ENCODE results near the gene LCN1.

Gene LCN1

DNA sequence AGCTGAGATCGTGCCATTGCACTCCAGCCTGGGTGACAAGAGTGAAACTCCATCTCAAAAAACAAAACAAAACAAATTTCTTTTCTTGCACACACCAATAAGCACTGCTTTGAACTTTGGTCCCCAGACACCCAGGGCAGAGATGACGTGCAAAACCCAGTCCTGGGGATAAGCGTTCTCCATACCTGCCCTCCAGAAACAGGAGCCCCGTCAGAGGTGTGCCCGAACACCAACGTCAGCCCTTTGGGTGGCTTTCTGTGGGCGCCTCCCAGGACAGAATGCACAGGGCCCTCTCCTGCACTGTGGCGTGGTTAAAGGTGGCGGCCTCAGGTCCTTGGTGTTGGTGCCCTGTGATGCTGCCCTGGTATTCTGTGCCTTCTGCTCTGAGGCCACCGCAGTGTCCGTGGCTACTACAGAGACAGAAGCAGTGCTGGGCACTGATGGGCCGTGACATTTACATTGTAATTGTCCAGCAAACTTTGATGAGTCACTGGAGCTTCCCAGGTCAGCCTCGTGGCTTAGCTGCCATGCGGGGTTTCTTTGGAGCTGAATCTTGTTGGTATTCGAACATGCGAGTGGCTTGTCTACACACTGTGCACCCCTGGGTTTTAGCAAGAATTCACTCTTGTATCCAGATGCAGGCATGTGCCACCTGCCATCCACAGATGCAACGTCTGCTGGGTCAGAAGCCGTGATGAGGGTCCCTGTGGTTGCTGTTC is 31.9 kb upstream of the LCN1 start:
- DNase-seq: no peak

DNA sequence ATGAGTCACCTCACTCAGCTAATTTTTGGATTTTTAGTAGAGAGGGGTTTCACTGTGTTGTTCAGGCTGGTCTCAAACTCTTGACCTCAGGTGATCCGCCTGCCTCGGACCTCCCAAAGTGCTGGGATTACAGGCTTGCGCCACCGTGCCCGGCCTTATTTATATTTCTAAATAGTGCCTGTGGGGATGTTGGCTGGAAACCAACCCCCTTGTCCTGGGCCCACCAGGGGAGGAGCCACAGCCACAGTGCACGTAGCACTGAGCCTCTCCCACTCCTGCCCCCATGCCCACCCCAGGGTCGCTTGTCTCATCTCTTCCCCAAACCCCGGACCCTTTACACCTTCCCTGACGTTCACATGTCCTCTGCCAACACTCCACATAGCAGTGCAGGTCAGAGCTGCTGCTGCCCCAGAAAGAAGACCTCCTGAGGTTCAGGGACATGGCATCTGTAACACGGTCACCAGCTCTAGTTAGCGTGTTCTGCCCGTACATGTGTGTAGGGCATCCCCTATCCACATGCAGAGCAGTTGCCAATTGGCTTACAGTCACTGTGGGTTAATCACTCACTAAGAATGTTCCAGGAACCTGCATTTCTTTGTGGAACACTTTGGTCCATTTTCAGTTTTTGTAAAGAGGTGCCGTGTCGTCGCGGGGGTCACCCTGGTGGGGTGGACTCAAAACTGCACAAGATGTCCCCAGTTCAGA is 30.9 kb upstream of the LCN1 start:
- no peak for DNase-seq

DNA sequence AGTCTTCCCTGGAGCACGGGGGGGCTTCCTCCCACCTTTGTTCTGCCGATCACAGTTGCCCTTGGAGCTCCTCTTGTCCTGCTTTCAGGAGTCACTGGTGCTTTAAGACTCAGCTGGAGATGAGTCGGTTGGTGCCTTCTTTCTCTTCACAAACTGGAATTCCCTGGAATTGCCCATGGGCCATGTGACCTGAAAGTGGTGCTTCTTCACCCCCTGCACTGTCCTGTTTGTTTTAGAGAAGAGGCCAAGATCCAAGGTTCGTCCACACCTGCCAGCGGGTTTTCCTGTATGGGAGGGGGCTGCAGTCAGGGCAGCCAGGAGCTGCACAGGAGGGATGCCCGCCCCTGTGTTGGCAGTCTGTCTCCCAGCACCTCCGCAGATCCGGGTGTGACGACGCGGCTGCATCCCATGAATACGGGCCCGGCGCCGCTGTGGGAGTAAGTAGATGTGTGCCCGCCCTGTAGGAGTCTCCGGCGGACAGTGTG is 30.2 kb upstream of the LCN1 start:
- no peak for DNase-seq

DNA sequence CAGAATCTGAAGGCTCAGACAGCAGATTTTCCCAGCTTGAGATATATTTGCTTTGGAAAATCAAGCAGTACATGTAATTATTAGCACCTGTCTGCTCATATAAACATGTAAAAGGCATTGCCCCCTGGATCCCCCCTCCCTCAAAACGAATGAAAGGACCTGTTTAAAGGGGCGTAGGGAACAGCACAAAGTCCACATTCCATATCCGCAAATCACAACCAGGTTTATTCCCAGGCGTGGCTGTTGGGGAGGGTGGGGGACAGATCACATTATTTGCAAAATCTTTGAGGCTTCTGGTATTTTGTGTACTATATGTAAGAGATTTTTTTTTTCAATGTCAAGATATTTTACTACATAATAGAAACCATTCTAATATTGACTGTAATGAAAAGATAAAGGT is 29.5 kb upstream of the LCN1 start:
- DNase-seq: no peak

DNA sequence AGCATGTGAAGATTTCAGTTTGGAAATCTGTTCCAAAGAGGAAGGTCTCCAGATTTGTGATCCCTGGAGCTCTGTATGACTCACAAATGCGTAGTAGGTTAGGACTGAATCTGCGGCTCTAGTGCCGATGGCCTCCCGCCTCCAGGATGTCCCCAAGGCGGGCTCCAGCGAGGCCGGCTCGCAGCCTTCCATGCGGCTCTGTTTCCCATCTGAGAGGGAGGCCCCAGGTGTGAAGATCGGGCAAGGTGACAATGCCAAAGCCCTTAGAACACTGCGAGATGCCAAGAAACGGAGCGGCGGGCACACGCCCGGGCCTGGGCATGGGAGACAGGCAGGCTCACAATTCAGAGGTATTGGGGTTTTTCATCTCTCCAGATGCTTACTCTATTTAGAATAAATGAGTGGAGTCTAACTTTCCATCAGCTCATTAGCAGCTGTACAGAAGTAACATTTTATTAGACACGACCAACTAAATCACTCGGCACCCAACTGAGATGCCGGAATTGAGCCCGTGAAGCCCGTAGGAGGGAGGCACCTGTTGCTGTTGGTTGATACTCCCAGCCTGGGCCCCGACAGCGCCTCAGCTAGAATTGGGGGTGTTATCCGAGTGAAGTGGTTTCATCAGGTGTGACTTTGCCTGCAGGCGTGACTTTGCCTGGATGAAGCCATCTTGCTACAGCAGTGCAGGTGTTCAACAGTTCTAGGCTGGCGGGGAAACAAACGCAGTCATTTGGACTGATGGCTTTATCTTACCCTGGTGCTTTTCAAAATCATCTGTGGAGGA is 28.2 kb upstream of the LCN1 start:
- no peak for DNase-seq

DNA sequence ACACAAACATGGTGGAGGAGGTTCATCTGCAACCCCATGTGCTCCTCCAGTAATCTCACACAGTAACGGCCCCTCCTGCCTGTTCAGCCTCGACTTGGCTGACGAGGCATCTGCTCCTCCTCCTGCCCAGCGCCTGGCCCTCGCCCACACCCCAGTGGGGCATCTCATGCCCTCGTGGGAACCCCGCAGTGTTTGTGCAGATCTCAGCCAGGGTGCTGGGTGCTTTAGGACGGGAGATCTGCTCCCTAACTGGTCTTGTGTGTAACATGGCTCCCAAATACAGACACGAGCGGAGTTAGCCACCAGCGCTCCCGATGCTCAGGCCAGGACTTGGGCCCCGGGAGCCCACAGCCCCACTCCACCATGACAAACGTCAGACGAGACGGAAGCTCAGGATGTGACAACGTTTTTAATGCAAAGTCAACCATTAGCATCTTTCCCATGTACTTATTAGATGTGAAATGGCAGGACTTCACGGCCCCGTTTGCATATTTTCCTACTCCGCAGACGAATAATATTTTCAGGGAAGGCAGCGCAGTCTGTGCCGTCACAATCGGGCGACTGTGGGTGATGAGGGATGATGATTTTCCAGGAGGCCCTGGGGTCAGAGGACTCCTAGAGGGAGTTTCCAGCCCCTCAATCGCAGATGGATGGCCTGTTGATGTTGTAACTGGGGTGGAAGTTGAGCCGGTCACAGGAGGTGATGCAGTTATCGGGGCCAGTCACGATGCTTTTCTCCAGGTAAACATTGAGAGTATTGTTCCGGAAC is 26.3 kb upstream of the LCN1 start:
- DNase-seq: no peak

DNA sequence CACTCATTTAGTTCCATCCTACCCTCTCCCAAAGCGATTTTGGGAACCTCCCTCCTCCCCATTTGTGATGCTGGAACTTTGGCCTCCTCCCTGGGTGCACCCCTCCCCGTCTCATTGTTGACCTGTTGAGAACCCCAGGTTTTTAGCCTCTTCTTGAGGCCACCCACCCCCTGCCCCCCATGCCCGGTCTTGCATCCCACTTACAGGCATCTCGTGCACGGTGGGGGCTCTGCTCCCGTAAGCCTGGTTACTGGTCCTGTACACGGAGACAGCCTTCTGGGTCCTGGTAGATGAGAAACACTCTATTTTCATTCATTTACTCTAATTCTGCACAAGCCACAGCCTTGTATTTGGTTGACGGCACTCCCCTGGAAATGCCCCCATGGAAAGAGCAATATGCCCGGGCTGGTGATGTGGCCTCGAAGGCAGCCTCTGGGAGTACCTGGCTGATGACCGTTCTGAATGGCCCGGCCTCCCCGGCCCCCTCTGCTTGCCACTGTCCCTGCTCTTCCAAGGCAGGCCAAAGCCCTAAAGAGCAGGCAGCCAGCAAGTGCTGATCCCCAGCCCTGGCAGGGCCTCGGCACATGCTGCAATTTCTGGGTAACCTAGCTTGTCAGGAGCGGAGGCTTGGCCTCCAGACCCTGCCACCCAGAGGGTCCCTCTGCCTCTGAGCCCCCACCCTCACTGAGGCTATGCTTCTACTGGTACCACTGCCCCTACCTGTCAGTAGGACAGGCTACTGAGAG is 22.7 kb upstream of the LCN1 start:
- no peak for DNase-seq

DNA sequence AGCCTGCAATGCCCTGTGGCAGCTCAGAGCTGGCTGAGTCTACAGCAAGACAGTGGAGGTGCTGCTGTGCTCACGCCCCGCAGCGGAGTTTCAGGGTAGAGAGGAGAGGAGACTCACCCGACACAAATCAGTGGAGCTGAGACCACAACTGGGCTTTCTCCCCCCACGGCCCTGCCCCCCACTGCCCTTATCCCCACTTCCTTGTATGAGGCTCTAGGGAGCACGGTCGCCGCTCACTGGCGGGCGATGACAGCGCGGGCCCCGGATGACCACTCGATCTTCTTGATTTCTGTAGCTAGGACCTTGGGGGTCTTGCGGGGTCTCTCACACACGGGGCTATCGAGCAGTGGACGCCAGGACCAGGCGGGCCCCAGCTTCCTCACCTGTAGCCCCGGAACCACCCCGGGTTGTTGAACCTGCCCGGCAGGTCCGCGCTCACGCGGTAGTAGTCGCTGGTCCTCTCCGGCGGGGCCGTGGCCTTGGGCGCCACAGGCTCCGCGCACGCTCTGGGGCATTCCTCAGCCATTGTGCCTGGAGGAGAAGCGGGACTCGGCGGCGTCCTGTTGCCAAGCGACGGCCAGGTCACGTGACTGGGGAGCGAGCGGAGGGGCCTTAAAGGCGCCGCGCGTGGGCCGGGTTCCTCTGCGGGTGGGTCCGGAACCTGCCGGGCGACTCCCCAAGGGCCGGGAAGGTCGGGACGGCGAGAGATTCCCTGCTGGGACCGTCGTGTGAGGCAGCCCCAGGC is 21.7 kb upstream of the LCN1 start:
- DNase-seq: peak; percentile 94

DNA sequence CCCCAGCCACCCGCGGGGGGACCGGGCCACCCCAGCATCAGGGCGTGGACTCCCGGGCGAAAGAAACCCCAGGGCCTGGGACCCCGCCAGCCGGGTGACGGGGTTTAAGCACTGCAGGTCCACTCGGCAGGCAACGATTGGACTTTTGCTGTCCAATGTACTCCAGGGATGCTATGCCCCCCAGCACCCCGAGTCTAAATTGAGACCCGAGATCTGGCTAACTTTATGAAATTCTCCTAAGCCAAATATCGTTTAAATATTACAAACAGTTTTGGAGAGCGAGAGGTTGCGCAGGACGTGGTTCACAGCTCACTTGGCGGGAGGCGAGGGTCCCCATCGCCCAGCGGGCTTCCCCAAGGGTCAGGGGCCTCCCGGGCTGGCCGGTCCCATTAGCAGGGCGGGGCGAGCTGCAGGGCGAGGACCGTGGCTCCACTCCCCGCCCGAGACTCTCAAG is 21.1 kb upstream of the LCN1 start:
- DNase-seq: no peak

DNA sequence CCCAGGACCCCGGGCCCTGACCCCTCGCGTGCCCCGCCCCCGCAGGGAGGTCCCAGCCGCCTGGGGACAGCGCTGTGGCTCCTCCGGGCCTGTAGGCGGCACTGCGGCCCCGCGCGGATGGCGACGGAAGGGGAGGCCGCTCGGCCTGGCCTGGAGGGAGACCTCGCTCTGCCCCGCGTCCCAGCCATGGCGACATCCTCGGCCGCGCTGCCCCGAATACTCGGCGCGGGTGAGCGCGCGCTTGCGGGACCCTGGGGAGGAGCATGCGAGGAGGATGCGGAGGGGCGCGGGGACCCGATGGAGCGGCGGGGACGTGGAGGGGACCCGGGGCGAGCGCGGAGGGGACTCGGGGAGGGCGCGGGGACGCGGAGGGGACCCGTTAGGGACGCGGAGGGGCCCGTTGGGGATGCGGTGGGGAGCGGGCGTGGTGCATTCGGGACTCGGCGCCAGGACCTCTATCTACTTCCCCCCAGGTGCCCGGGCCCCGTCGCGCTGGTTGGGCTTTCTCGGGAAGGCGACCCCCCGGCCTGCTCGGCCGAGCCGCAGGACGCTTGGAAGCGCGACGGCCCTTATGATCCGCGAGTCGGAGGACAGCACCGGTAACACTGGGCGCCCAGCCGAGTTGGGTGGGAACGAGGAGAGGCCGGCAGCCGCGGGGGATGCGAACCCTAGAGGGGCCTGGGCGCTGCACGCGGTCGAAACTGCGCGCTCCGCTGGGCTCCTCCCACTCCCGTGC is 20.5 kb upstream of the LCN1 start, which contains the start of gene MRPS2:
MRPS2 (plus strand) TSS at position 158 of the 736 bp plus-strand sequence; CDS start at position 187, 29 bp downstream.
- peak; percentile 92 for DNase-seq

DNA sequence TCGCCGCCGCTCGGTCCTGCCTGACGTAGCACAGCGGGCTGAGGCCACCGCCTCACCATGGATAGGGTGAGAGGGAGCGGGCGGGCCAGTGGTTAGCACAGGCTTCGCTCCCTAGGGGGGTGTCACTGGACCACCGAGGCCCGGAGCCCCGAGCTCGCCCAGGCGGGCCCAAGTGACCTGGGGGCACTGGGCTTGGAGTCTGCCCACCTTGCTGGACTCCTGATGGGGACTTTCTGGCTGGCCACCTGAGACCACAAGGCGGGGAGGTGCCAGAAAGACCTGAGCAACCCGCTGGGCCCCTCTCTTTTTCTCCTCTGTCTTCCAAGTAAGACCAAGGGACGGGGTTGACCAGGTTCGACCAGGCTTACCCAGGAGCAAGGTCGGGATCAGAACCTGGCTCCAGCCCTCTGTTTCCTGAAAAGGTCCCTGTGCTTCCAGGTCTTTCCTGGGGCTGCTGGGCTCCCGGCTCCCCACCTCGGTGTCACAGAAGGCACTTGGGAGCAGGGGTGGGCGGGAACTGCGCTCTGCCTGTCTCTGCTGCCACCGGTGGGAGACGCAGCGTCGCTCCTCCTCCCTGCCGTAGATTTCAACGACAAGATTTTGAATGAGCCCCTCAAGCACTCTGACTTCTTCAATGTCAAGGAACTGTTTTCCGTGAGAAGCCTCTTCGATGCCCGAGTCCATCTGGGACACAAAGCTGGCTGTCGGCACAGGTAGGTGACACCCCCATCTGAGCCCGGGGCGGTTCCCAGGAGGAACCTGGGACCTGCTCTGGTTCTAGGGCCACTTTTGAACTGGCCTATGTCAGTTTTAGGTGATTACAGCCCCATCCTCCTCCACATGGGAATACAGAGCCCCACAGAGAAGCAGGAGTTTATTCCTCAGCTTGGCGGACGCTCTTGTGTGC is 19.7 kb upstream of the LCN1 start:
- no peak for DNase-seq

DNA sequence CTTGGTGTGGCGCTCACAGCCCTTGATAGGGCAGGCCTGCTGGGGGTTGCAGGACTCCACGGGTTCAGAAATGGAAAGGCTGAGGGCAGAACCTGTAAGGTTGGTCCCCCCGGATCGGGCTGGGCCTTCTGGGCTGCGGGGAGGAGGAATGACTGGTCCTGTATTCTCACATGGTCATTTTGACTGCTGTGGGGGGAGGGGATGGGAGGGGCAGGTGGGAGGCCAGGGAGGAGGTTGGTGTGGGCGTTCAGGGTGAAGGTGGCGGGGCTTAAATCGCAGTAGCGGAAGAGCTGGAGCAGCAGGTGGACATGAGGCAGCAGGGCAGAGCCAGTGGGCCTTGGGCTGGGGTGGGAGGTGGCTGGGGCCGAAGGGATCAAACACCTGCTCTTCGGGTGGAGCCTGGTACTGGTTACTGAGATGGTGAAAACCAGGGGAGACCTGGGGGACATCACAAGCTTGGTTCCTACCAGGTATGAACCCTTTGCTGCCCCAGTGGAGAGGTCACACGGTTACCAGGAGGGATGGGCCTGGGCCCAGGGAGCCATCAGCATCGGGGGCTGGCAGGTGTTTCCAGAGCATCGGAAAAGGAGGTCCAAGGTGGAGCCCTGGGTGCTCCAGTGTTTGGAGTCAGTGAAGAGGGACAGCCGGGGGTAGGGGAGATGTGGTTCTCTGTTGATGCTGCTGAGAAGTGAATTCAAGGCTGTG is 18.9 kb upstream of the LCN1 start:
- no peak for DNase-seq

DNA sequence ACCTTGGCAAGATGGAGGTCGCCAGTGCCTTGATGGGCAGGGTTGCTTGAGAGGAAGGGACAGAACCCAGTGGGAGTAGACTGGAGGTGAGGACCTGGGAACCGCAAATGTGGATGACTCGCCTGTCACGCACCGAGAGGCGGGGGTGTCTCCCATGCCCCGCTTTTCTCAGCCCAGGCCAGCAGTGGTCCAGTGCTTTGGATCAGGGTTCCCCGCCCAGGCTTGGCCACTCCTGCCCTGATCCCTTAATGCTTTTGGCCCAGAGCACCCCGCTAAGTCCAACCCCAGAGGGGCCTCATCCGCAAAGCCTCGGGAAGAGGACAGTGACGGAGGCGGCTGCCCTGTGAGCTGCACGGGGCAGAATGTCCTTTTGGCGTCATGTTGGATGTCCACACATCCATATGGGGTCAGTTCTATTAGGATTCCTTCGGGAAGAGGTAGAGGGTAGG is 18.3 kb upstream of the LCN1 start:
- DNase-seq: no peak

DNA sequence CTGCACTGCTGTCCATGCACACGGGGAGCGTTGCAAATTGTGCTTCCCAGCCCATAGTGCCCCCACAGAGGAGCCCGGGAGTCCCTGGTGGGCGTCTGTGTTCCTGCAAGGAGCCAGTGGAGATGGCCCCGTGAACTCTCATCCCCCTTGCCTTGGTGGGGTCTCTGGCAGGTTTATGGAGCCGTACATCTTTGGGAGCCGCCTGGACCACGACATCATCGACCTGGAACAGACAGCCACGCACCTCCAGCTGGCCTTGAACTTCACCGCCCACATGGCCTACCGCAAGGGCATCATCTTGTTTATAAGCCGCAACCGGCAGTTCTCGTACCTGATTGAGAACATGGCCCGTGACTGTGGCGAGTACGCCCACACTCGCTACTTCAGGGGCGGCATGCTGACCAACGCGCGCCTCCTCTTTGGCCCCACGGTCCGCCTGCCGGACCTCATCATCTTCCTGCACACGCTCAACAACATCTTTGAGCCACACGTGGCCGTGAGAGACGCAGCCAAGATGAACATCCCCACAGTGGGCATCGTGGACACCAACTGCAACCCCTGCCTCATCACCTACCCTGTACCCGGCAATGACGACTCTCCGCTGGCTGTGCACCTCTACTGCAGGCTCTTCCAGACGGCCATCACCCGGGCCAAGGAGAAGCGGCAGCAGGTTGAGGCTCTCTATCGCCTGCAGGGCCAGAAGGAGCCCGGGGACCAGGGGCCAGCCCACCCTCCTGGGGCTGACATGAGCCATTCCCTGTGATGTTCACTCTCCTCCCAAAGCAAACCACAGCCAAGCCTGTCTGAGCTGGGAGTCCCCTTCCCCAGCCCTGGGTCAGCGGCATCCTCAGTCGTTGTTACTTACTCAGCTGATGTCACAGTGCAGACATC is 17.6 kb upstream of the LCN1 start:
- no peak for DNase-seq

DNA sequence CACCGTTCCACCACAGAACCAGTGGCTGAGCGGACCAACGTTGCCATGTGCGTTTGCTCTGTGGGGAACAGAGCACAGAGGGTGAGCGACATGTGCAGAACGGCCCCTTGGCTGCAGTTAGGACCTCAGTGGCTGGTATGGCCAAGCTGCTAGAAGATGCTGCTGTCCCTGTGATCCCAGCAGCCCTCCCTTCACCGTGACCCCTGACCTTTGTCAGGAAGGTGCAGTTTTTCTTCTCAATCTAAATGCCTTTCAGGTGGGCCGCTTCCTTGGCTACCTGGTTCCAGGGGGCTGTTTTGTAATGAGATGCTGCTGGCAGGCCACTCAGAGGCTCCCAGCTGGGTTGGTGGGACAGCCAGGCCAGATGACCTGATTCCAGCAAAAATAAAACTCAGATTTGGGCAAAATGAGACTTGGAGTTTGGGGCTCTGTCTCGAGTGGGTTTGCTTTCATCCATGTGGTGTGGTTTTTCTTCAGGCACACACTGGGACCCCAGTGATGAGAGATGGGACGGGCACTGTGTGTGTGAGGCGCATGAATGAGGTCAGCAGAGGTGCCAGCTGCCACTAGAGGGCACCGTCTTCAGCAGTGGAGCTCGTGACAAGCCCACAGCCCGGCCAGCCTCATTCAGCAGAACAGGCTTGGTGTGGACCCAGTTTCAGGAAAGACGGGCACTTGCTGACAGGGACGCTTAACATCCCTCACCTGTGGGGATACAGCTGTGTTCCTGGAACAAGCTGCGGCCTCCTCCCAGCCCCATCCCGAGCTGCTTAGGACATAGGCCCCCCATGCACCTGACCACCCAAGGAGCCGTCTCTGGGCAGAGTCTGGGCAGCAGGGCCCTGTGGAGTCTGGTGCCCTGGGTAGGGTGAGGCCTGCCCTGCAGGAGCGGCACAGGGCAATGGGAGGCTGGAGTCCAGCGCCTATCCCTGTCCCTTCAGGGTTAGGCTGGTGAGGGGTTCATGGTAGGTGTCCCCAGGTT is 16.7 kb upstream of the LCN1 start:
- DNase-seq: no peak

Measured in right hindlimb (tissue), 1 donor.